HCT116 (cell line): ENCODE measurements around the gene PDCD5. TPM values are rescaled to one million over a fixed set of nuclear protein-coding genes. Genes with fewer than 3 reads are reported as not detected.

ENCODE experiments used
- ATAC-seq: fragments of 200-7000 bp; cut with Tn5 transposase; 2 replicates; pipeline ENCODE4 v1.9.1; 2020; ENCODE audit warnings: mild to moderate bottlenecking, moderate library complexity
- BruUV-seq: library from RNA; stranded (reverse); fragments of 400-500 nt; replicated peaks from 2 replicates; lab custom pipeline; 2021; lab: Mats Ljungman, UMichigan
- CTCF ChIA-PET: fragments of 300-600 bp; sonication (Branson Sonifier 250); formaldehyde crosslinking; loops from one replicate; lab custom pipeline; 2021; ENCODE audit warnings: antibody characterized with exemption; lab: Charles Lee
- POLR2A ChIA-PET: fragments of 300-600, 350-600 bp; sonication (Branson Sonifier 250); formaldehyde crosslinking; loops from one replicate; lab custom pipeline; 2021; ENCODE audit warnings: antibody characterized with exemption; lab: Charles Lee
- RAD21 ChIA-PET, 2 experiments: fragments of 300-600 bp; sonication (Branson Sonifier 250); formaldehyde crosslinking; loops; one replicate each; lab custom pipeline; 2023; ENCODE audit warnings: low total read pairs in 2 of 2; ENCODE audit not compliant: uncharacterized antibody in 2 of 2, unreplicated experiment in 2 of 2, low non-redundant PET in 1 of 2; lab: Charles Lee
- DNase-seq: peaks from one replicate; pipeline ENCODE4 v3.0.0-alpha.2; 2010; ENCODE audit warnings: low read depth, low spot score
- H2AFZ ChIP-seq: fragments of 200-600 bp; shearing (Covaris generic), sonication (generic); 2 replicates; pipeline ENCODE4 v1.6.1; 2017; ENCODE audit warnings: low read depth, mixed run types, mixed read lengths, antibody characterized with exemption, low read length; ENCODE audit not compliant: poor library complexity, severe bottlenecking
- H3K27ac ChIP-seq: 2 replicates; pipeline ENCODE4 v1.5.1; 2012; ENCODE audit warnings: low read depth, low read length
- H3K27me3 ChIP-seq: fragments of 200-600 bp; sonication (generic); 2 replicates; pipeline ENCODE4 v1.6.1; 2016; ENCODE audit warnings: mixed run types, low read length, mixed read lengths; ENCODE audit not compliant: insufficient read depth
- H3K36me3 ChIP-seq, 2 experiments: fragments of 200-500 bp in 1 of 2; fragments of 200-600 bp in 1 of 2; sonication (Bioruptor generic) in 1 of 2; sonication (generic) in 1 of 2; 2 replicates each; pipeline versions ENCODE4 v1.5.1 to v1.6.1; 2014 to 2016; ENCODE audit warnings: low read length in 2 of 2, inconsistent platforms in 1 of 2, mixed read lengths in 1 of 2, mixed run types in 1 of 2; ENCODE audit not compliant: insufficient read depth in 2 of 2, control insufficient read depth in 1 of 2
- H3K4me1 ChIP-seq, 2 experiments: fragments of 200-600 bp in 1 of 2; sonication (generic) in 1 of 2; 2 replicates each; pipeline versions ENCODE4 v1.5.1 to v1.6.1; 2012 to 2017; ENCODE audit warnings: low read length in 2 of 2, inconsistent platforms in 1 of 2, mild to moderate bottlenecking in 1 of 2, mixed read lengths in 1 of 2, mixed run types in 1 of 2, moderate library complexity in 1 of 2; ENCODE audit not compliant: insufficient read depth in 2 of 2, control insufficient read depth in 1 of 2
- H3K4me2 ChIP-seq: fragments of 200-600 bp; sonication (generic); 2 replicates; pipeline ENCODE4 v1.6.1; 2017; ENCODE audit warnings: mixed run types, low read length, mixed read lengths
- H3K4me3 ChIP-seq, 2 experiments: fragments of 200-600 bp in 1 of 2; sonication (generic) in 1 of 2; replicated peaks in 1 of 2; 2 replicates each; pipeline ENCODE4 v1.5.1; 2011 to 2016; ENCODE audit warnings: low read length in 2 of 2, control low read depth in 1 of 2, low read depth in 1 of 2, mild to moderate bottlenecking in 1 of 2, mixed read lengths in 1 of 2, mixed run types in 1 of 2
- H3K79me2 ChIP-seq: fragments of 200-600 bp; sonication (generic); 2 replicates; pipeline ENCODE4 v1.6.1; 2017; ENCODE audit warnings: mild to moderate bottlenecking, mixed run types, low read length, moderate library complexity, mixed read lengths; ENCODE audit not compliant: insufficient read depth
- H3K9ac ChIP-seq: fragments of 200-600 bp; sonication (generic); 2 replicates; pipeline ENCODE4 v1.6.1; 2016; ENCODE audit warnings: low read length, mixed read lengths
- H3K9me2 ChIP-seq: fragments of 200-600 bp; sonication (generic), shearing (Covaris generic); 2 replicates; pipeline ENCODE4 v1.6.1; 2017; ENCODE audit warnings: mixed run types, mild to moderate bottlenecking, moderate library complexity; ENCODE audit not compliant: insufficient read depth
- H3K9me3 ChIP-seq, 2 experiments: fragments of 200-500 bp in 1 of 2; fragments of 200-600 bp in 1 of 2; sonication (Bioruptor generic) in 1 of 2; sonication (generic) in 1 of 2; 2 replicates each; pipeline ENCODE4 v1.6.1; 2014 to 2017; ENCODE audit warnings: low read length in 2 of 2, mixed read lengths in 2 of 2, inconsistent platforms in 1 of 2, low read depth in 1 of 2, mild to moderate bottlenecking in 1 of 2, mixed run types in 1 of 2, moderate library complexity in 1 of 2; ENCODE audit not compliant: control insufficient read depth in 1 of 2, insufficient read depth in 1 of 2
- H4K20me1 ChIP-seq: fragments of 200-600 bp; sonication (generic), shearing (Covaris generic); 2 replicates; pipeline ENCODE4 v1.6.1; 2017; ENCODE audit warnings: mixed run types, mild to moderate bottlenecking, moderate library complexity; ENCODE audit not compliant: insufficient read depth
- ATF3 ChIP-seq: IDR thresholded peaks from 2 replicates; pipeline ENCODE4 v1.6.1; 2012
- CBX3 ChIP-seq: IDR thresholded peaks from 2 replicates; pipeline ENCODE4 v1.6.1; 2012; ENCODE audit warnings: low read depth
- CTCF ChIP-seq, 3 experiments: fragments of 200-600 bp in 1 of 3; sonication (generic) in 1 of 3; IDR thresholded peaks in 2 of 3; conservative IDR thresholded peaks in 1 of 3; 2 replicates each; pipeline ENCODE4 v1.5.1; 2012 to 2017; ENCODE audit warnings: low read depth in 2 of 3, low read length in 2 of 3, antibody characterized with exemption in 1 of 3, borderline replicate concordance in 1 of 3, control low read depth in 1 of 3, mild to moderate bottlenecking in 1 of 3, mixed read lengths in 1 of 3, mixed run types in 1 of 3, moderate library complexity in 1 of 3; ENCODE audit not compliant: insufficient read depth in 1 of 3
- EZH2 ChIP-seq: fragments of 200-600 bp; sonication (generic); IDR thresholded peaks from 2 replicates; pipeline ENCODE4 v1.6.1; 2017; ENCODE audit warnings: antibody characterized with exemption, mixed run types
- EZH2phosphoT487 ChIP-seq: fragments of 200-600 bp; IDR thresholded peaks from 2 replicates; pipeline ENCODE4 v1.6.1; 2018; ENCODE audit warnings: antibody characterized with exemption, borderline replicate concordance
- FOSL1 ChIP-seq: IDR thresholded peaks from 2 replicates; pipeline ENCODE4 v1.6.1; 2012; ENCODE audit warnings: low read depth
- JUND ChIP-seq: IDR thresholded peaks from 2 replicates; pipeline ENCODE4 v1.6.1; 2012
- RAD21 ChIP-seq: IDR thresholded peaks from 2 replicates; pipeline ENCODE4 v1.6.1; 2012; ENCODE audit warnings: low read depth, mild to moderate bottlenecking
- SIN3A ChIP-seq: IDR thresholded peaks from 2 replicates; pipeline ENCODE4 v1.6.1; 2012; ENCODE audit warnings: low read depth
- SP1 ChIP-seq: IDR thresholded peaks from 2 replicates; pipeline ENCODE4 v1.6.1; 2012; ENCODE audit warnings: low read depth
- TCF7L2 ChIP-seq: IDR thresholded peaks from 2 replicates; pipeline ENCODE4 v1.7.0; 2011; ENCODE audit warnings: borderline replicate concordance, inconsistent platforms; ENCODE audit not compliant: insufficient read depth, insufficient read length; ENCODE audit errors: extremely low read depth
- YY1 ChIP-seq: IDR thresholded peaks from 2 replicates; pipeline ENCODE4 v1.6.1; 2011; ENCODE audit warnings: low read length, low read depth, moderate library complexity, mild to moderate bottlenecking; ENCODE audit not compliant: insufficient replicate concordance; ENCODE audit errors: extremely low read depth
- ZNF274 ChIP-seq: fragments of 200-500 bp; sonication (Bioruptor generic); IDR thresholded peaks from 2 replicates; pipeline ENCODE4 v1.6.1; 2014; ENCODE audit warnings: mild to moderate bottlenecking, low read depth, low read length, inconsistent platforms
- intact Hi-C: fragments of 100-400 bp; cut with micrococcal nuclease; formaldehyde crosslinking; loops from 2 replicates; pipeline ENCODE4 v1.10.0; 2022
- total RNA-seq: library from RNA; stranded (reverse); gene quantifications from one replicate; pipeline ENCODE4 v1.2.1, GENCODE V29; 2021; ENCODE audit not compliant: unreplicated experiment
- TF ChIP-seq, protein P1 (sequence below): IDR thresholded peaks from 2 replicates; pipeline ENCODE4 v1.6.1; 2011; ENCODE audit warnings: mild to moderate bottlenecking, low read length, moderate library complexity; ENCODE audit not compliant: insufficient replicate concordance; ENCODE audit errors: extremely low read depth

Gene PDCD5
- total RNA-seq, 1 experiment from 2014 or later: 143 TPM

DNA sequence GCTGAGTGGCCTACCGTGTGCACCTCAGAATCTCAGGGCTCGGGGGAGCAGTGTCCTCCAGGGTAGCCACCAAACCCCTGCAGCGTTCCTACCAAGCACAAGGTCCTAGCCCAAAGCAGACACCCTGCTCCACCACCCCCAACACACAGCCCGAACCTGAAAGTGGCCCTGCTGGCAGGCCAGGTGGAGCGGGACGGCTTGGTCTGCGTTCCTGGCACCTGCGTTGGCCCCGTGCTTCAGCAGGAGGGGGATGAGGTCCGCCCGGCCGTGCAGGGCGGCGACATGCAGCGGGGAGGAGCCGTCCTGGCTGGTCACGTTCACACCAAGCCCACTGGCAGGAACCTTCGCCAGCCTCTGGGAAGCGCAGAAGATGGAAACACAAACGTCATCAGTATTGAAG, 26.5 kb downstream of the PDCD5 start (continued):
- TF ChIP-seq CTCF (IDR thresholded peaks at IDR 0.05 in 2 of 3, conservative IDR thresholded peaks at IDR 0.05 in 1 of 3; ENCODE audit: borderline replicate concordance in 1 of 3, insufficient read depth in 1 of 3, low read depth in 2 of 3, low read length in 2 of 3) (no peak), TCF7L2 (no peak)

DNA sequence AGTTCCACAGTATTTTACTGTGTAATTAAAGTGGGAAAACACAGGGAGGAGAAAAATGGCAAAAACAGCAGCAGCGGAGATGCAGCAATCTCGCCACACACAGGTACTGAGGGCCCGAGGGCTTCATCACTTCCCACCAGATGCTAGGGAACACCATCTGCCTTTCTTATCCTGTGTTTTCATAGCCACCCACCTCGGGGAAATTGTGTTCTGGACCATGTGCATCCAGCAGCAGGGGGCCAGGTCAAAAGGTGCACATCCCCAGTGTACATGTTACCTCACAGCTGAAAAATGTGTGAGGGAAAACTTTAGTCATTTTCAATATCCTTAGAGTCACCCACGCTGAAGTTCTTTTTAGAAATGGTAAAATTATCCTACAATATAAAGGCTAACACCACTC, 30.2 kb downstream of the PDCD5 start:
- POLR2A ChIA-PET: no interaction called here
- Histone ChIP-seq H3K9me2 (no peaks in the 10 kb centered on the region), H4K20me1 (no peaks in the 10 kb centered on the region), H3K27ac (no peak overlapping the region), H3K9ac (no peak overlapping the region), H2AFZ (no peak overlapping the region), H3K4me1 (no peaks in the 10 kb centered on the region), H3K9me3 (no peaks in the 10 kb centered on the region), H3K36me3 (peaks cover 19 to 33% of the 10 kb centered on the region in 2 experiments; a peak in 3 of 4 replicates), H3K4me2 (no peak overlapping the region), H3K79me2 (no peaks in the 10 kb centered on the region), H3K27me3 (no peaks in the 10 kb centered on the region), H3K4me3 (no peak overlapping the region)
- no TSS peak for BruUV-seq
- TF ChIP-seq YY1 (no peak), SP1 (no peak), FOSL1 (no peak), JUND (no peak), RAD21 (no peak), EZH2phosphoT487 (no peak), EZH2 (no peak), ZNF274 (no peak), ATF3 (no peak), CTCF (IDR thresholded peaks at IDR 0.05 in 2 of 3, conservative IDR thresholded peaks at IDR 0.05 in 1 of 3; ENCODE audit: borderline replicate concordance in 1 of 3, insufficient read depth in 1 of 3, low read depth in 2 of 3, low read length in 2 of 3) (no peak), SIN3A (no peak), CBX3 (no peak)
- TF ChIP-seq, protein P1, sequence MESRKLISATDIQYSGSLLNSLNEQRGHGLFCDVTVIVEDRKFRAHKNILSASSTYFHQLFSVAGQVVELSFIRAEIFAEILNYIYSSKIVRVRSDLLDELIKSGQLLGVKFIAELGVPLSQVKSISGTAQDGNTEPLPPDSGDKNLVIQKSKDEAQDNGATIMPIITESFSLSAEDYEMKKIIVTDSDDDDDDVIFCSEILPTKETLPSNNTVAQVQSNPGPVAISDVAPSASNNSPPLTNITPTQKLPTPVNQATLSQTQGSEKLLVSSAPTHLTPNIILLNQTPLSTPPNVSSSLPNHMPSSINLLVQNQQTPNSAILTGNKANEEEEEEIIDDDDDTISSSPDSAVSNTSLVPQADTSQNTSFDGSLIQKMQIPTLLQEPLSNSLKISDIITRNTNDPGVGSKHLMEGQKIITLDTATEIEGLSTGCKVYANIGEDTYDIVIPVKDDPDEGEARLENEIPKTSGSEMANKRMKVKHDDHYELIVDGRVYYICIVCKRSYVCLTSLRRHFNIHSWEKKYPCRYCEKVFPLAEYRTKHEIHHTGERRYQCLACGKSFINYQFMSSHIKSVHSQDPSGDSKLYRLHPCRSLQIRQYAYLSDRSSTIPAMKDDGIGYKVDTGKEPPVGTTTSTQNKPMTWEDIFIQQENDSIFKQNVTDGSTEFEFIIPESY: no peak
- no peak for ATAC-seq
- RAD21 ChIA-PET: no interaction called here
- DNase-seq: no peak
- intact Hi-C loops: no loop called here
- CTCF ChIA-PET: no interaction called here
